Left cardiac atrium (tissue), 4 donors: Measurements from ENCODE around the gene PIK3AP1. TPM values are rescaled to one million over a fixed set of nuclear protein-coding genes. Genes with fewer than 3 reads are reported as not detected.
"Not testable (repeated sequence)": the region's sequence is repeated elsewhere in the genome, so short reads cannot be mapped to it uniquely, and the experiment has no call there.

Experiments used
- ATAC-seq, 2 donors: fragments of 200-7000 bp; cut with Tn5 transposase; one replicate each; pipeline ENCODE4 v1.9.1; 2020; ENCODE audit warnings: mild to moderate bottlenecking in 2 of 2, moderate library complexity in 2 of 2
- DNase-seq: peaks from one replicate; pipeline ENCODE4 v3.0.0-alpha.2; 2020
- intact Hi-C, 2 donors: fragments of 100-400 bp; cut with DNase I; formaldehyde crosslinking; loops; one replicate each; pipeline versions ENCODE4 v1.14.1 to v1.15.1; 2022 to 2023
- total RNA-seq, 2 donors: library from RNA; stranded (reverse); fragmentation: NEBNext Ultra II Directional; extraction: Animal tissue kit (Norgen Biotek cat#: 25700); gene quantifications; one replicate each; pipeline ENCODE4 v1.2.1, GENCODE V29; 2021
- donor health status: DM: no; HTN: yes; CAD: no.
- donor health status: DM: no; HTN: yes; CAD: no; lungs with severe emphysema.
- donor health status: DM: yes; HTN: yes; CAD: no.
- donor health status: Dilated cardiomyopathy.

The PIK3AP1 gene
- total RNA-seq, 2 donors from 2014 or later: 5.1 to 10.5 TPM

GRCh38 chr10:96681524-96681923 is 38.8 kb downstream of the PIK3AP1 start:
- ATAC-seq: no peak
- intact Hi-C loops: no loop called here

DNA sequence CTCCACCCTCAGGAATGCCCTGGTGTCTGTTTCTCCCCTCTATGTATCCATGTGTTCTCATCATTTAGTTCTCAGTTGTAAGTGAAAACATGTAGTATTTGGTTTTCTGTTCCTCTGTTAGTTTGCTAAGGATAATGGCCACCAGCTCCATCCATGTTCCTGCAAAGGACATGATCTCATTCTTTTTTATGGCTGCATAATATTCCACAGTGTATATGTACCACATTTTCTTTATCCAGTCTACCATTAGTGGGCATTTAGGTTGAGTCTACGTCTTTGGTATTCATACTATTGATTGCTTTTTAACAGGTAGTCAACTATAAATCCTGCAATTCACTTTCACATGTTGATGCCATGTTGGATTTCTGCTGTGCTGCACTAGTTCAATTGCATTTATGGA is 39.9 kb downstream of the PIK3AP1 start:
- intact Hi-C loops, ATAC-seq, DNase-seq: not testable (repeated sequence)

More at GRCh38 chr10:96681524-96681923, 38.8 kb downstream of the PIK3AP1 start:
- no peak for DNase-seq

GRCh38 chr10:96678725-96679124 is 41.6 kb downstream of the PIK3AP1 start:
- no peak for DNase-seq
- intact Hi-C loops: no loop called here
- no peak for ATAC-seq

DNA sequence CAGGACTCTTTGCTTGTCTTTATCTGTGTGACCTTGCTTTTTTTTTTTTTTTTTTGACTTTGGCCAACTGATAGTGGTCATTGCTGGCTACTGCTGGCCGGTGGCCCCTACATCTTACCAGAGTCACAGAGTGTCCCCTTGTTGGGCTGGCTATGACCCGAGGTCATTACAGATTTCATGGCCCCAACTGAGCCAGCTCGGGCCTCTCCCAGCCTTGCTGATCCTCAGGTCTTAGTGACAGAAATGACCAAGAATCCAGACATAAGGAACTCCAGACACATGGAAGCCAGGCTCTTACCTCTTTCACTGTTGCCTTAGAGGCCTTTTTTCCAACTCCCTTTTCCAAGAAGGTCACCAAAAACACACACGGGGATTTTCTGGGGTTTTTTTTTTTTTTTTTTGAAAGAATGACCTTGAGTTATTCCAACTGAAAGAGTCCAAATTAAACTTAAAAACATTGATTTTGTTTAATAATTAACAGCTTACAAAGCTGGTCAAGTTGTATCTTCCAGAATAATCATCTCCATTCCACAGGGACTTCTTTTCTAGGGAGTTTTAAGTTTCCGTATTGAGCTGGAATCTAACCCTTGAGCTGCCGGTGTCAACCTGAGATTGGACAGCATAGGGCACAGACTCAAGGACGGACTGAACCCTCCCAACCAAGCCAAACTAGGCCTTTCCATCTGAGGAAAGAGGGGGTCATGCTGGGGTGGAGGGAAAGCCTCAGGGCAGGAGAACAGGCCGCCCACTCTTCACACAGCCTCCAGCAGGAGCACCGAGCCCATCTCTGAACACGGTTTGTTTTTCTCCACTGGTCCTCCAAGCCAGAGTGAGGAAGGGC is 43.8 kb downstream of the PIK3AP1 start:
- ATAC-seq (no peak), DNase-seq (no peak)
- intact Hi-C loops: no loop called here

DNA sequence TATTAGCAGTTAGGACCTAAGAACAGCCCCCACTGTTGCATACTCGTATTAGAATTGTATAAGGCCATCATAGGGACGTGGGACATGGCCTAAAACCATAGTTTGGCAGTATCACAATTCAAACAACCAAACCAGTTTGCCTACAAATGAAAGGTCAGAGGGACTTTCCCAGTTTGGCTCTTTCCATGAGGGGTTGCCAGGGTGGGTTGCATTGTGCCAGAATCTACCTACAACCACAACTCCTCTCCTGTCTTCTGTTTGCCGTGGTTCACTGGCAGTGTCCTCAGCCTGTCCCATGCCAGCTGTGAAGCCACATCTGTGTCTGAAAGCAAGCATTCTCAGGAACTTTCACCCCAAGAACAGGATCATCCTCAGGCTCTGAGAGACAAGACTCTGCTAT is 44.5 kb downstream of the PIK3AP1 start:
- intact Hi-C loops: no loop called here
- DNase-seq: no peak
- no peak for ATAC-seq

DNA sequence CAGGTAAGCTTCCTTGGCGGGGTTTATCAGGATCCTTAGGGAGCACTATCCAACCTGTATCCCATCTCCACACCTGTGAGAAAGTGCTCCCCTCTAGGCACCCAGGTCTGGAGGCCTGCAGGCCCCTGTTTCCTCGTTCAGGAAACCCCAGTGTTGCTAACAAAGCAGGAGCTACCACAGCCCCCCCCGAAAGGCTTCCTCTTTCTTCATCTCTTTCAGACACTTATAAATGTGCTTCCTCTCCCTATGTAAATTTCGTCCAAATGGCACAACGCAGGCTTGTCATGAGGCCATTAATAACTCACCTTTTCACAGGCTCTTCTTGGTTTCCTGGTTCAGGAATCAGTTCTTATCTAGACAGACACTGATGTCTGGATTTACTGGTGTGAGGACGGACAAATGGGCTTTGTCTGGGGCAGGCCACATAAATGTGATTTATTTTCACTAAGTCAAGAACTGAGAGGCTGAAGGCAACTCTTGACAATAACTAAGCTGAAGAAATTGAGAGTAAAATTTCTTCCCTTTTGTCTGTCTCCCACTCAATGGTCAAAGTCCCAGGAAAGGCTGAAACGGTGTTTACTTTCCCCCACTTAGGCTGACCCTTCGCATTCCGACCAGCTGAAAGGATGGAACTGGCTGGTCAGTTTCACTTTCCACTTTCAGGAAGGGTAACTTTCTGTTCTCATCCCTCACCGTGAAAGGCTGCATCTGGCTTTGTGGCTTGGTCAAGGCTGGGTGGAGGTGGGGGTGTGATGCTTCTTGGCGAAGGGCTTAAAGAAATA is 46.8 kb downstream of the PIK3AP1 start:
- ATAC-seq (peak; percentile 57 to 76), DNase-seq (no peak)

GRCh38 chr10:96672481-96673175 is 47.7 kb downstream of the PIK3AP1 start:
- no peak for DNase-seq
- intact Hi-C loops: no loop called here
- no peak for ATAC-seq

More for the DNA sequence above, 46.8 kb downstream of the PIK3AP1 start:
- intact Hi-C loops: no loop called here

DNA sequence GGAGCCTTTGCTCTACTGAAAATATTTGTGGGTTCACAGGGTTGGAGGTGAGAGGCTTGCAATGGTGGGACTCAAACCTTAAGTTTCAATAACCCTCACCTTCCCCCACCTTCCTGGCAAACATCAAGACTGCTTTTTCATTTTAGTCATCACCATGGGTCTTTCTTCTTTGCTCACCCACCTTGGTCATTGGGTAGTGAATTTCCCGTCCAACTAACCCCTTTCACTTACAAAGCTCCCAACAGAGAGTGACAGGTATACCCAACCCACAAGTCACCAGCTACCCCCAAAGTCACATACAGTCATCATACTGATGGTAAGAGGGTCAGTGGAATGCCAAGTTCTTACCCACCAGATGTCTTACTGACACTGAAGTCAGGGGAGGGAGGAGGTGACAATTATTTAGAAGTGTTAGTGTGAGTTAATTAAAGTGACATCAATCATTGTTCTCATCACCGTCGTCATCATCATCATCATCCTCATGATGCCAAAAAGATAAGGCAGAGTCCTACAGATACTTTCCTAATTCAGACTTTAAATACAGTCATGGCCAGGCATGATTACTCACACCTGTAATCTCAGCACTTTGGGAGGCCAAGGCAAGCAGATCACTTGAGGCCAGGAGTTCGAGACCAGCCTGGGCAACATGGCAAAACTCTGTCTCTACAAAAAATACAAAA is 49.0 kb downstream of the PIK3AP1 start:
- no peak for ATAC-seq
- intact Hi-C loops: no loop called here

DNA sequence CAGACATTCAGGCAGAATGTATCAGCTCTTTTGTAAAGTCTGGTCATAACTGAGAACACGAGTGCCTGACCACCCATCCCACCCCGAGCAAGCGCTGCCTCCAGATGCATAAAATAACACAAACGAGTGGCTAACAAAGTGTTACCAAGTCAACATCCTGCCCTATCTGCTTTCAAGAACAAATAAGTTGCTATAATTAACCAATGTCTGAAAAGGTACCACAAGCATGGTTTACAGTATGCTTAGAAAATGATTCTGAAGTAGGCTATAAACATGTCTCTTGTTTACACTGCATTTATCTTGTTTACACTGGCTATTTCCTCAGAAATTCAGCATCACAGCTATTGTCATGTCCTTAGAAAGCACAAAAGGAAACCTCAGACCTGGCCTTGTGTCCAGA is 49.5 kb downstream of the PIK3AP1 start:
- ATAC-seq: no peak
- intact Hi-C loops: no loop called here
- no peak for DNase-seq

More for the DNA sequence above, 49.0 kb downstream of the PIK3AP1 start:
- DNase-seq: no peak

DNA sequence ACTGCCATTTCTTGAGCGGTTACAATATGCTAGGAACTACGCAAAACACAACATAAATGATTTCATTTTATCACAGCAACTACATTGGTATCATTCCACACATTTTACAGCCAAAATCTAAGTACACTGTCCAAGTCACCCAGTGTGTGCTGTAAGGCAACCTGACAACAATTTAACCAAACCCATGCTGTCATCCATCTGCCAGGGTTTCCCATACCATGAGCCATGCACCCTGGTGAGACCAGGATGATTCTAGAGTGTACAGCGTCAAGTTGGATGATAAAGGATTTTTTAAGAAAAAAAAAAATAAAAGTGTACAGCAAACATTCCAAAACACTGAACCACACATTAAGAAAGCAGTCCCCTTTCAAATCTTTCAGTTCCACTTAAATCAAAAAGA is 52.9 kb downstream of the PIK3AP1 start:
- no peak for ATAC-seq
- intact Hi-C loops: no loop called here
- no peak for DNase-seq

- DNase-seq (no peak), ATAC-seq (no peak)
- intact Hi-C loops: no loop called here
Observed at GRCh38 chr10:96666741-96667140, 53.6 kb downstream of the PIK3AP1 start.

- DNase-seq (no peak), ATAC-seq (no peak)
- intact Hi-C loops: no loop called here
Observed at GRCh38 chr10:96665306-96665705, 55.0 kb downstream of the PIK3AP1 start.

DNA sequence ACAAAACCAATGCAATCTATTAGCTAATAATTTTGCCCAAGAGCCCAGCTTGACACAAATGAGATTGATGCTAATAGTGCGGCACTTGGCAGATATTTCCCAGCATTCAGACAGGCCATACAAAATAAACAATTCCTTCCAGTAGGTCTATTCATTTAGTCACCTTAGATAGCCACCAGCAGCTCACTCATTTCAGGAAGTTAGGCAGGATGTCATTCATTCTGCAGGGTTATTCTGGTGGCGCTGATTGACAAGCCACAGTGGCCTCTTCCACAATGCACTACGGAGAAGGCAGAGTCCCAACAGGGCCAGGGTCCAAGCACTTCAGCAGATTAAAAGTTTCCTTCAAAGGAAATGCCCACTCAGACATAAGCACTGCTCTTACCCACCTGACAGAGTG is 55.8 kb downstream of the PIK3AP1 start:
- ATAC-seq: no peak
- intact Hi-C loops: no loop called here
- no peak for DNase-seq

DNA sequence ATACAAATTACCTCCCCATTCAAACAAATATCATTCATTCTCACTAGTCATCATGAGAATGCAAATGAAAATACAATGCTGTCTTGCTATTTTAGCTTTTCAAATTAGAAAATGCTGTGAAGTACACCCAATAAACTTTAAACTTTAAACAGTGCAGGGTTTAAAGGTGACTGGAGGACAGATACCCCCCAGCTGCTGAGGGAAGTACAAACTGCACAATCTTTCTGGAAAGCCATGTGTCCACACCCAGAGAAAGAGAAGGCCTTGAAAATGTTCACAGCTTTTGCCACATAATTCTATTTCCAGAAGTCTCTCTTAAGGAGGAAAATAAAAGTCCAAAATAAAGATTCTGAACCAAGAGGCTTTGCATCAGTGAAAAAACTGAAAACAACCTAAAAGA is 56.5 kb downstream of the PIK3AP1 start:
- DNase-seq: no peak
- no peak for ATAC-seq
- intact Hi-C loops: no loop called here

GRCh38 chr10:96661632-96662031 is 58.7 kb downstream of the PIK3AP1 start:
- no peak for ATAC-seq
- DNase-seq: no peak
- intact Hi-C loops: no loop called here

DNA sequence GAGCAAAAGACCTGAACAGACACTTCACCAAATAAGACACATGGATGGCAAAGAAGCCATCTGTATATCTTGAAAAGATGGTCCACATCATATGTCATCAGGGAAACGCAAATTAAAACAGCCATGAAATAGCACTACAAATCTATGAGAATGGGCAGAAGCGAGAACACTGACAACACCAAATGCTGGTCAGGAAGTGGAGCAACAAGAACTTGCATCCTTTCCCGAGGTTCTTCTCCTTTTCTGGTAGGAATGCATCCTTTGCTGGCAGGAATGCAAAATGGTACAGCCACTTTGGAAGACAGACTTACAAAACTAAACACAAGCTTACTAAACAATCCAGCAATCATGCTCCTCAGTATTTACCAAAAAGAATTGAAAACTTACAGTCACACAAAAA is 60.0 kb downstream of the PIK3AP1 start:
- DNase-seq (no peak), ATAC-seq (no peak)
- intact Hi-C loops: no loop called here

DNA sequence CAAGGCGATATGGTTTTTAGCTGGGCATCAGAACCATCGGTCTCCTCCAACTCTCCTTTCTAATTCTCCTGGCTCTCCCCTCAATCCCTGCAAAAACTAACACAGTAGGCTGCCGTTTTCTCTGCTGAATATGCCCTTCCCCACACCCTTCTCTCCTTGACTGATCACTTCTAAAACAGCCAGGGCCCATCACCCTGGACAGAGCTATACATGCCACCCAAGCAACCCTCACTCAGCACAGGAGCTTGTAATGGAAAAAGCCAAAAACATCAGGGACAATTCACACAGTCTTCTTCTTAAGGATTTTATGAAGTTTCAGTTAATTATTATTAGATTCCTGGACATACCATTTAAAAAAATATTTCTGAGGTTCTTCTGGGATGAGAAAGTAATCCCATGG is 61.5 kb downstream of the PIK3AP1 start:
- DNase-seq (no peak), ATAC-seq (no peak)
- intact Hi-C loops: no loop called here

DNA sequence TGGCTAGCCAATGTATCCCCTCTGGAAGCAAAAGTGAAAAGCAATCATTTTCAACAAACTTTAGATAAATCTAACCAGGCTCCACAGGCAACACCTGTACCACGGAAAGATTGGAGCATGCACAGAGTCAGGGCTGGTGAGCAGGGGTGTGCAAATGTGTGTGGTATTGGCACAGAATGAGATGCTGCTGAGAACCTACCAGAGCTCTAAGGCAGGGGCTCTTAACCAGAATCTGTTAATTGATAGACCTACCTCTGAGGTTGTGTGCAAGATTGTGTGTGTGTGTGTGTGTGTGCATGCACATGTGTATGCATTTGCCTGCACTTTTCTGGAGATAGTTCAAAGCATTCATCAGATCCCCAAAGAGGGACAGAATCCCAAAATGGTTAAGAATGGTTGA is 62.9 kb downstream of the PIK3AP1 start:
- intact Hi-C loops: no loop called here
- DNase-seq (no peak), ATAC-seq (no peak)

- intact Hi-C loops: no loop called here
- ATAC-seq (peak in 1 of 2 donors; percentile 60), DNase-seq (no peak)
Observed at GRCh38 chr10:96656839-96657238, 63.5 kb downstream of the PIK3AP1 start.
